Stomach (tissue), 9 donors: ENCODE data around the gene TMEM208. TPM values are rescaled to one million over a fixed set of nuclear protein-coding genes. Genes with fewer than 3 reads are reported as not detected.

Experiments
- DNase-seq, 2 donors: peaks; one replicate each; pipeline versions ENCODE4 v3.0.0 to v3.0.0-alpha.2; 2013 to 2019
- H3K27ac ChIP-seq, 5 donors: fragments of 200-600 bp in 4 of 5; sonication (generic) in 4 of 5; one replicate each; pipeline ENCODE4 v1.5.1; 2013 to 2019; ENCODE audit warnings: mild to moderate bottlenecking in 1 of 5, moderate library complexity in 1 of 5
- H3K27me3 ChIP-seq, 3 donors: fragments of 200-600 bp; sonication (generic); one replicate each; pipeline ENCODE4 v1.5.1; 2017 to 2019; ENCODE audit warnings: mixed run types in 1 of 3
- H3K36me3 ChIP-seq, 4 donors: fragments of 200-600 bp; sonication (generic); 1 replicate in 3 of 4; 2 replicates in 1 of 4; pipeline ENCODE4 v1.5.1; 2016 to 2019
- H3K4me1 ChIP-seq, 4 donors: fragments of 200-600 bp; sonication (generic); one replicate each; pipeline ENCODE4 v1.5.1; 2016 to 2019
- H3K4me3 ChIP-seq, 4 donors: fragments of 200-600 bp; sonication (generic) in 3 of 4; one replicate each; pipeline ENCODE4 v1.5.1; 2016 to 2019; ENCODE audit warnings: mild to moderate bottlenecking in 1 of 4
- H3K9me3 ChIP-seq, 4 donors: fragments of 200-600 bp; sonication (generic); one replicate each; pipeline ENCODE4 v1.5.1; 2016 to 2019
- CTCF ChIP-seq, 7 experiments: fragments of 450-650 bp in 4 of 7; fragments of 200-600 bp in 3 of 7; sonication (generic) in 3 of 7; IDR thresholded peaks; one replicate each; pipeline ENCODE4 v1.5.1; 2016 to 2019; ENCODE audit warnings: antibody characterized with exemption in 7 of 7, control low read depth in 2 of 7, mild to moderate bottlenecking in 1 of 7
- EP300 ChIP-seq: sonication (generic); formaldehyde crosslinking; IDR thresholded peaks from one replicate; pipeline ENCODE4 v1.6.1; 2017; ENCODE audit warnings: antibody characterized with exemption
- POLR2A ChIP-seq, 4 donors: fragments of 450-650 bp; IDR thresholded peaks; one replicate each; pipeline ENCODE4 v1.6.1; 2016; ENCODE audit warnings: antibody characterized with exemption in 4 of 4, control low read depth in 2 of 4, mild to moderate bottlenecking in 1 of 4, moderate library complexity in 1 of 4
- POLR2AphosphoS5 ChIP-seq, 3 donors: sonication (generic); formaldehyde crosslinking; IDR thresholded peaks; one replicate each; pipeline ENCODE4 v1.6.1; 2016; ENCODE audit warnings: antibody characterized with exemption in 3 of 3
- WGBS, 5 donors: extraction: QIAGEN DNeasy Blood & Tissue Kit in 3 of 5; methylation state at CpG; one replicate each; pipeline versions ENCODE4 v1.1.5 to v1.1.7; 2013 to 2018; 5-methylcytosine and 5-hydroxymethylcytosine counted together
- intact Hi-C: fragments of 100-400 bp; cut with DNase I; formaldehyde crosslinking; loops from one replicate; pipeline ENCODE4 v1.15.1; 2023; ENCODE audit warnings: low total_unique reads
- polyA plus RNA-seq, 3 donors: library from polyadenylated mRNA; stranded (reverse); fragments of 200-250 nt; gene quantifications; one replicate each; pipeline ENCODE4 v1.2.3, GENCODE V29; 2013
- total RNA-seq, 5 donors: library from RNA; depleted of rRNA; stranded (reverse); fragments of >200 nt; gene quantifications; one replicate each; pipeline versions ENCODE4 v1.1.0 to v1.2.3, GENCODE V29; 2014 to 2016
- donor health status: healthy with polysubstance abuse.
- donor health status: Bipolar disorder and iron deficiency.
- donor health status: healthy.

TMEM208 gene
- total and polyA plus RNA-seq, 8 donors = 8.7 to 141 (median 51.0) TPM

GRCh38 chr16:67230809-67231660 lies 4.1 kb downstream of the TMEM208 start:
- intact Hi-C loops = no loop called here
- H3K27ac ChIP-seq = no peak overlapping the region
- peaks cover 9 to 26% (median 20%) of the 10 kb centered on the region in 4 donors for H3K4me1 ChIP-seq
- peaks cover 43 to 82% (median 80%) of the 10 kb centered on the region in 4 donors for H3K36me3 ChIP-seq
- H3K9me3 ChIP-seq = no peaks in the 10 kb centered on the region
- DNase-seq = peak in 1 of 2 donors; percentile 48
- WGBS, 5 donors = 65 to 77% (median 74%) methylated on average over 11 to 12 of the region's 12 CpGs
- H3K27me3 ChIP-seq = no peaks in the 10 kb centered on the region
- H3K4me3 ChIP-seq = no peak overlapping the region
- TF ChIP-seq POLR2AphosphoS5 (IDR thresholded peaks at IDR 0.05) (no peak), CTCF (IDR thresholded peaks at IDR 0.05) (no peak), EP300 (no peak), POLR2A (IDR thresholded peaks at IDR 0.05) (no peak)

- no peak overlapping the region for H3K4me3 ChIP-seq
- peaks cover 64 to 100% (median 100%) of the 10 kb centered on the region in 4 donors for H3K36me3 ChIP-seq
- no peak overlapping the region for H3K27ac ChIP-seq
- TF ChIP-seq POLR2A (IDR thresholded peaks at IDR 0.05) (no peak), CTCF (IDR thresholded peaks at IDR 0.05) (no peak), EP300 (no peak), POLR2AphosphoS5 (IDR thresholded peaks at IDR 0.05) (no peak)
- H3K9me3 ChIP-seq = no peaks in the 10 kb centered on the region
- H3K27me3 ChIP-seq = no peaks in the 10 kb centered on the region
- 61 to 80% (median 67%) methylated on average over 6 to 7 of the region's 7 CpGs for WGBS, 5 donors
- no peak for DNase-seq
- intact Hi-C loops = no loop called here
- H3K4me1 ChIP-seq = peaks cover 0 to 6% (median 3%) of the 10 kb centered on the region in 4 donors
Observed at GRCh38 chr16:67233596-67233995, 6.7 kb downstream of the TMEM208 start.

- Histone ChIP-seq H3K36me3 (peaks cover 64 to 100% (median 100%) of the 10 kb centered on the region in 4 donors), H3K9me3 (no peaks in the 10 kb centered on the region), H3K27me3 (no peaks in the 10 kb centered on the region), H3K4me1 (peaks cover 0 to 5% (median 2%) of the 10 kb centered on the region in 4 donors), H3K4me3 (no peak overlapping the region), H3K27ac (no peak overlapping the region)
- intact Hi-C loops = no loop called here
- TF ChIP-seq POLR2AphosphoS5 (IDR thresholded peaks at IDR 0.05) (no peak), CTCF (IDR thresholded peaks at IDR 0.05) (no peak)
- WGBS, 5 donors = 88 to 96% (median 94%) methylated on average over 4 to 10 of the region's 10 CpGs
- DNase-seq = no peak
Observed at GRCh38 chr16:67234180-67234597, 7.3 kb downstream of the TMEM208 start.

GRCh38 chr16:67235816-67236562 lies 9.1 kb downstream of the TMEM208 start:
- WGBS, 5 donors = 85 to 90% (median 88%) methylated on average over 17 of the region's 17 CpGs
- intact Hi-C loops = no loop called here
- peaks cover 52 to 88% (median 86%) of the 10 kb centered on the region in 4 donors for H3K36me3 ChIP-seq
- TF ChIP-seq EP300 = no peak
- no peak for TF ChIP-seq CTCF (IDR thresholded peaks at IDR 0.05)
- TF ChIP-seq POLR2AphosphoS5 (IDR thresholded peaks at IDR 0.05) = no peak
- H3K4me3 ChIP-seq = no peak overlapping the region
- DNase-seq = no peak
- peaks cover 9 to 21% (median 11%) of the 10 kb centered on the region in 4 donors for H3K4me1 ChIP-seq
- H3K9me3 ChIP-seq = no peaks in the 10 kb centered on the region
- H3K27ac ChIP-seq = peak overlapping the region in 1 of 5 donors; percentile 19
- no peaks in the 10 kb centered on the region for H3K27me3 ChIP-seq
